HUES6 (cell line): ENCODE data around the gene ZNF385B.

ENCODE experiments used
- H3K27ac ChIP-seq: 2 replicates; pipeline ENCODE4 v1.7.0; 2013; ENCODE audit warnings: low read depth, mild to moderate bottlenecking, low read length, inconsistent platforms
- H3K27me3 ChIP-seq: 2 replicates; pipeline ENCODE4 v1.6.1; 2013; ENCODE audit warnings: low read length; ENCODE audit not compliant: control insufficient read depth, insufficient read depth
- H3K36me3 ChIP-seq: 2 replicates; pipeline ENCODE4 v1.6.1; 2013; ENCODE audit warnings: low read length; ENCODE audit not compliant: control insufficient read depth, insufficient read depth
- H3K4me1 ChIP-seq: 2 replicates; pipeline ENCODE4 v1.6.1; 2013; ENCODE audit warnings: low read length; ENCODE audit not compliant: control insufficient read depth, insufficient read depth
- H3K4me3 ChIP-seq: 2 replicates; pipeline ENCODE4 v1.5.1; 2013; ENCODE audit warnings: low read depth, low read length
- H3K9ac ChIP-seq: one replicate; pipeline ENCODE4 v1.6.1; 2013; ENCODE audit warnings: mild to moderate bottlenecking, low read length
- H3K9me3 ChIP-seq: 2 replicates; pipeline ENCODE4 v1.6.1; 2013; ENCODE audit warnings: low read depth, low read length; ENCODE audit not compliant: control insufficient read depth, insufficient read depth

ZNF385B gene

DNA sequence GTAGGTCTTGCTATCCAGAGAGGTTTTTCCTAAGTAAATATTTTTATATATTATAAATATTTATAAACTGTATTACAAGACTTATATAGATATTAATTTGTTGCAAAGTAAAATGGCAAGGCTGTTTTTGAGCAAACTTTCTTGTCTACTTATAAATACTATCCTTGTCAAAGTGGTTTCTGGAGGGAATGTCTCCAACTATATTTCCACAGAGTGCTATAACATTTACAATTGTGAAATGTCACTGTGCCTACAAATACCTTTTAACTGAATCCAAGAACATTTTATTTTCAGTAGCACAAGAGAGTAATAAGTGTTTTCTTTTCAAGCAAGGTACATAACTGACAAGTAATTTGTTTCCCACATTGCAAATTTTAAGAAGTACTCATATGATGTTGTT lies 256.8 kb downstream of the ZNF385B start:
- no peak overlapping the region for H3K4me3 ChIP-seq
- no peak overlapping the region for H3K9ac ChIP-seq
- no peaks in the 10 kb centered on the region for H3K36me3 ChIP-seq
- H3K4me1 ChIP-seq: peaks cover 8% of the 10 kb centered on the region
- H3K9me3 ChIP-seq: no peaks in the 10 kb centered on the region
- no peaks in the 10 kb centered on the region for H3K27me3 ChIP-seq
- no peak overlapping the region for H3K27ac ChIP-seq

DNA sequence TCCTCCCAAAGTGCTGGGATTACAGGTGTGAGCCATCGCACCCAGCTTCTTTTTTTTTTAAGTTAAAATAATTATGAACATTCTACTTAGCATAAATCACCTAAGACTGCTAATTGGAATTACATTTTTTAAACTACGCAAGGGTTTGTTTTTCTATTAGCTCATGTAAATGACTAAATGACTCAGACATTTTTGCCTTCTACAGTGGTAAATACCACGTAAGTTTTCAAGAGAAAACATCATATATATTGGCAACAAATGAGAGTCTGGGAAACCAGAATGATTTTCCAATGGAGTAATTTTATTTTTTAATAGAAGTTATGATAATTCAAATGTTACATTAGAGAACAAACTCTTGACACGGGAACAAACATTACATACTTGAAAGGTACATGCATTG lies 259.0 kb downstream of the ZNF385B start:
- Histone ChIP-seq H3K9ac (no peak overlapping the region), H3K4me3 (no peak overlapping the region), H3K27me3 (no peaks in the 10 kb centered on the region), H3K9me3 (no peaks in the 10 kb centered on the region), H3K4me1 (no peaks in the 10 kb centered on the region; the same call in 1 of the 2 replicates), H3K27ac (no peak overlapping the region), H3K36me3 (no peaks in the 10 kb centered on the region)

GRCh38 chr2:179596018-179596417 lies 265.4 kb downstream of the ZNF385B start:
- H3K27me3 ChIP-seq: no peaks in the 10 kb centered on the region
- H3K4me3 ChIP-seq: no peak overlapping the region
- no peaks in the 10 kb centered on the region for H3K9me3 ChIP-seq
- H3K27ac ChIP-seq: no peak overlapping the region
- no peaks in the 10 kb centered on the region for H3K4me1 ChIP-seq
- no peak overlapping the region for H3K9ac ChIP-seq
- no peaks in the 10 kb centered on the region for H3K36me3 ChIP-seq

GRCh38 chr2:179595284-179595683 lies 266.1 kb downstream of the ZNF385B start:
- Histone ChIP-seq H3K9me3 (no peaks in the 10 kb centered on the region), H3K36me3 (no peaks in the 10 kb centered on the region), H3K9ac (no peak overlapping the region), H3K4me3 (no peak overlapping the region), H3K27ac (no peak overlapping the region), H3K4me1 (no peaks in the 10 kb centered on the region), H3K27me3 (no peaks in the 10 kb centered on the region)

GRCh38 chr2:179594268-179595112 lies 266.9 kb downstream of the ZNF385B start:
- H3K4me1 ChIP-seq: no peaks in the 10 kb centered on the region
- H3K9ac ChIP-seq: no peak overlapping the region
- H3K36me3 ChIP-seq: no peaks in the 10 kb centered on the region
- H3K9me3 ChIP-seq: no peaks in the 10 kb centered on the region
- no peaks in the 10 kb centered on the region for H3K27me3 ChIP-seq
- H3K27ac ChIP-seq: no peak overlapping the region
- H3K4me3 ChIP-seq: no peak overlapping the region

- no peaks in the 10 kb centered on the region for H3K4me1 ChIP-seq
- H3K9ac ChIP-seq: no peak overlapping the region
- H3K9me3 ChIP-seq: no peaks in the 10 kb centered on the region
- H3K27me3 ChIP-seq: no peaks in the 10 kb centered on the region
- H3K27ac ChIP-seq: no peak overlapping the region
- no peaks in the 10 kb centered on the region for H3K36me3 ChIP-seq
- no peak overlapping the region for H3K4me3 ChIP-seq
Observed at GRCh38 chr2:179593323-179593722, 268.1 kb downstream of the ZNF385B start.

- Histone ChIP-seq H3K9me3 (no peaks in the 10 kb centered on the region), H3K4me3 (no peak overlapping the region), H3K4me1 (no peaks in the 10 kb centered on the region), H3K27me3 (no peaks in the 10 kb centered on the region), H3K36me3 (no peaks in the 10 kb centered on the region), H3K9ac (no peak overlapping the region), H3K27ac (no peak overlapping the region)
Observed at GRCh38 chr2:179592167-179592936, 269.1 kb downstream of the ZNF385B start.

DNA sequence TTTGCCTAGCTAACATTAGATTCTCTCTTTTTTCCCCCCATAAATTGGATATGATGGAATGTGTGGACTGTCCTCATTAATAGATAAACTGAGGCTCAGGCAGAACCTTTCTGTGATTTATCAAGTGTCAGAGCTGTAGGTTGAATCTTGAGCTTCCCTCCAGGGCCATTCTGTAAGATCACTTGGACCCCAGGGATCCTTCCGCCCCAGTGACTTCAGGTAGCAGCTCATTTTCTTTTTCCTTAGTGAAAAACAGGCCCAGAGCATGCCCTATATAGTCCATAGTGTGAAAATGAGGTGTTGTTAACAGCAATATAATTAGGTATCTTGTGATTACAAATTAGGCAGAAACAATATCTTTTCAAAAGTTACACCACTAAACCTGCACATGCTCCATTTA lies 269.7 kb downstream of the ZNF385B start:
- Histone ChIP-seq H3K9ac (no peak overlapping the region), H3K36me3 (no peaks in the 10 kb centered on the region), H3K4me1 (no peaks in the 10 kb centered on the region), H3K4me3 (no peak overlapping the region), H3K27me3 (no peaks in the 10 kb centered on the region), H3K9me3 (no peaks in the 10 kb centered on the region), H3K27ac (no peak overlapping the region)

- Histone ChIP-seq H3K4me3 (no peak overlapping the region), H3K36me3 (no peaks in the 10 kb centered on the region), H3K9me3 (no peaks in the 10 kb centered on the region), H3K4me1 (no peaks in the 10 kb centered on the region), H3K9ac (no peak overlapping the region), H3K27me3 (no peaks in the 10 kb centered on the region), H3K27ac (no peak overlapping the region)
Observed at GRCh38 chr2:179588486-179589145, 272.8 kb downstream of the ZNF385B start.

GRCh38 chr2:179584760-179585159 lies 276.7 kb downstream of the ZNF385B start:
- Histone ChIP-seq H3K4me1 (no peaks in the 10 kb centered on the region), H3K27ac (no peak overlapping the region), H3K9me3 (no peaks in the 10 kb centered on the region), H3K9ac (no peak overlapping the region), H3K4me3 (no peak overlapping the region), H3K27me3 (no peaks in the 10 kb centered on the region), H3K36me3 (no peaks in the 10 kb centered on the region)

DNA sequence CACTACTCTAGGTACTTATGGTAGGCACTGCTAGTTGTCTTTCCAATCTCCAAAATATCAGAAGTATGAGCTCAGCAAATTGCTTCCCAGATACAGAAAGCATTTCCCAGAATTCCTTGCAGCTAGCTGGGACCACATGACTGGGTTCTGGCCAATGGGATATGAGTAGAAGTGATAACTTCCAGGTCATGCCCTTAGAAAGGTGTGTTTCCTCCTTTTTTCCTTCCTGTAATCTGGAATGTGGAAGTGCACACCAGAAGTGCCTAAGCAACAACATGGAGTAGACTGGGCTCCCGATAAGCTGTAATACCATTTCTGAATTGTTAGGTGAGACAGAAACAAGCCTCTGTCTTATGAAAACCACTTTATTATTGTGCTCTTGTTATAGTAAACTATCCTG lies 279.8 kb downstream of the ZNF385B start:
- Histone ChIP-seq H3K9ac (no peak overlapping the region), H3K9me3 (no peaks in the 10 kb centered on the region), H3K4me3 (no peak overlapping the region), H3K27me3 (no peaks in the 10 kb centered on the region), H3K36me3 (no peaks in the 10 kb centered on the region), H3K27ac (no peak overlapping the region), H3K4me1 (no peaks in the 10 kb centered on the region; the same call in 1 of the 2 replicates)
